Measurements from ENCODE around the gene ITPR2. TPM values are rescaled to one million over a fixed set of nuclear protein-coding genes. Genes with fewer than 3 reads are reported as not detected.

ITPR2 gene
- polyA plus RNA-seq, 1 of the 3 experiments (the other 2 are of a cell fraction): 2.3 TPM

GRCh38 chr12:26402648-26403047, 430.3 kb downstream of the ITPR2 start:
- no peak overlapping the region for H3K4me2 ChIP-seq
- WGBS (ENCODE audit: low lambda C conversion rate): 96% methylated on average over 4 of the region's 4 CpGs
- H3K4me1 ChIP-seq (ENCODE audit: control insufficient read depth in 1 of 2, insufficient read depth in 2 of 2, low read depth in 1 of 2, low read length in 1 of 2): peaks cover 0 to 2% of the 10 kb centered on the region in 2 experiments; a peak in 1 of 4 replicates
- ChIA-PET POLR2A (no interaction called here), CTCF (no interaction called here)
- H4K20me1 ChIP-seq (ENCODE audit: insufficient read depth): no peaks in the 10 kb centered on the region
- H3K9me3 ChIP-seq: no peaks in the 10 kb centered on the region
- DNase-seq: no peak
- H3K4me3 ChIP-seq (ENCODE audit: low read depth in 2 of 2, low read length in 1 of 2): no peak overlapping the region
- no peak overlapping the region for H3K27ac ChIP-seq (ENCODE audit: low read depth in 2 of 2, low read length in 1 of 2)
- H3K79me2 ChIP-seq (ENCODE audit: insufficient read depth): no peaks in the 10 kb centered on the region
- H3K36me3 ChIP-seq (replicated peaks in 1 of 2; ENCODE audit: control insufficient read depth in 1 of 2, insufficient read depth in 2 of 2, low read length in 1 of 2): peaks cover 0 to 11% of the 10 kb centered on the region in 2 experiments
- H2AFZ ChIP-seq (ENCODE audit: low read depth): no peak overlapping the region
- H3K9me2 ChIP-seq: no peaks in the 10 kb centered on the region
- H3K9ac ChIP-seq: no peak overlapping the region
- H3F3A ChIP-seq (replicated peaks; ENCODE audit: insufficient read depth): no peaks in the 10 kb centered on the region
- TF ChIP-seq USF1 (IDR thresholded peaks at IDR 0.05; ENCODE audit: borderline replicate concordance, low read depth) (no peak), RAD21 (IDR thresholded peaks at IDR 0.05; ENCODE audit: low read length) (0 out of 2 replicates have a peak, but pooled peaks have one; percentile 11)
- no peaks in the 10 kb centered on the region for H3K27me3 ChIP-seq (ENCODE audit: insufficient read depth)

DNA sequence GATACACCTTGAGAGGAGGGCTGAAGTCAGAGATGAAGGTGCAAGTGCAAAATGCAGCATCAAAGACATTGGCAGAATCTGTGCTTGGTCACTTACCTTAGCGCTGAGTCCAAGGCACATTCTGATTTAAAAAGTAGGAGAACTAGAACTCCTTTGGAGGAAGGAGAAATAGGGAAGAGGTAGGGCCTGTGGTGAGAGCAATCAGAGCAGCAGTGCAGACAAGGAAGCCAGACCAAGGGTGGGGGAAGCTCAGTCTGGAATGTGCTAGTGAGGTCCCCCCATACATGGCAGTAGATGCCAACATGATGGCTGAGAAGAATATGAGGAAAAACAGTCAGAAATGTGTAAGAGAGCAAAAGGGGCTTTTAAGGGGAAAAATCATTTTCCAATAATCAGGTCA, 431.1 kb downstream of the ITPR2 start:
- Histone ChIP-seq H3K27ac (ENCODE audit: low read depth in 2 of 2, low read length in 1 of 2) (no peak overlapping the region), H3K9ac (no peak overlapping the region), H2AFZ (ENCODE audit: low read depth) (no peak overlapping the region), H4K20me1 (ENCODE audit: insufficient read depth) (no peaks in the 10 kb centered on the region), H3K9me2 (no peaks in the 10 kb centered on the region), H3K9me3 (no peaks in the 10 kb centered on the region), H3K4me3 (ENCODE audit: low read depth in 2 of 2, low read length in 1 of 2) (no peak overlapping the region), H3K4me1 (ENCODE audit: control insufficient read depth in 1 of 2, insufficient read depth in 2 of 2, low read depth in 1 of 2, low read length in 1 of 2) (peaks cover 0 to 2% of the 10 kb centered on the region in 2 experiments; a peak in 1 of 4 replicates), H3K36me3 (replicated peaks in 1 of 2; ENCODE audit: control insufficient read depth in 1 of 2, insufficient read depth in 2 of 2, low read length in 1 of 2) (peaks cover 0 to 11% of the 10 kb centered on the region in 2 experiments), H3K27me3 (ENCODE audit: insufficient read depth) (no peaks in the 10 kb centered on the region), H3F3A (replicated peaks; ENCODE audit: insufficient read depth) (no peaks in the 10 kb centered on the region), H3K79me2 (ENCODE audit: insufficient read depth) (no peaks in the 10 kb centered on the region), H3K4me2 (no peak overlapping the region)
- TF ChIP-seq EP300 (IDR thresholded peaks at IDR 0.05; ENCODE audit: borderline replicate concordance in 1 of 2, low read depth in 1 of 2, low read length in 1 of 2): no peak
- CTCF ChIA-PET: no interaction called here
- DNase-seq: no peak
- 90% methylated on average over 1 of the region's 1 CpG for WGBS (ENCODE audit: low lambda C conversion rate)
- POLR2A ChIA-PET: no interaction called here

DNA sequence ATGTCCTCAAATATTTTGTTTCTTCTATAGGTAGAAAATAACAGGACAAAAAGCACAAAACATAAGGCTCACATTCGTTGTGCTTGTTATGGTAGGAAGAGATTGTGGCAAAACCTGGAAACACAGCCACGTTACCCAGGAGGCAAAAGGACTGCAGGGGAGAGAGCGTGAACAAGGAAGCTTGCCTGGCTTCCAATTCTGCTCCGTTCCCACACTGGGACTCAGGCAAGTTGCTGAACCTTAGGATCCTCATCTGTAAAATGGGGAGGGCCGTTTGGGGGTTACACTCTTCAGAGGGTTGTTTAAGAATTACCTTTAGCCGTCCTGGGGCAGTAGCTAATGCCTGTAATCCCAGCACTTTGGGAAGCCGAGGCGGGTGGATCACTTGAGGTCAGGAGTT, 432.4 kb downstream of the ITPR2 start:
- H3K4me1 ChIP-seq (ENCODE audit: control insufficient read depth in 1 of 2, insufficient read depth in 2 of 2, low read depth in 1 of 2, low read length in 1 of 2): no peaks in the 10 kb centered on the region
- no peak overlapping the region for H2AFZ ChIP-seq (ENCODE audit: low read depth)
- H3K27ac ChIP-seq (ENCODE audit: low read depth in 2 of 2, low read length in 1 of 2): no peak overlapping the region
- H3F3A ChIP-seq (replicated peaks; ENCODE audit: insufficient read depth): no peaks in the 10 kb centered on the region
- peaks cover 0 to 11% of the 10 kb centered on the region in 2 experiments for H3K36me3 ChIP-seq (replicated peaks in 1 of 2; ENCODE audit: control insufficient read depth in 1 of 2, insufficient read depth in 2 of 2, low read length in 1 of 2)
- ChIA-PET POLR2A (no interaction called here), CTCF (no interaction called here)
- no peak overlapping the region for H3K4me3 ChIP-seq (ENCODE audit: low read depth in 2 of 2, low read length in 1 of 2)
- no peak overlapping the region for H3K4me2 ChIP-seq
- 86% methylated on average over 7 of the region's 8 CpGs for WGBS (ENCODE audit: low lambda C conversion rate)
- no peaks in the 10 kb centered on the region for H3K79me2 ChIP-seq (ENCODE audit: insufficient read depth)
- no peak overlapping the region for H3K9ac ChIP-seq
- DNase-seq: no peak
- H3K9me3 ChIP-seq: no peaks in the 10 kb centered on the region
- no peaks in the 10 kb centered on the region for H3K9me2 ChIP-seq
- no peaks in the 10 kb centered on the region for H4K20me1 ChIP-seq (ENCODE audit: insufficient read depth)
- no peak for TF ChIP-seq TEAD4 (IDR thresholded peaks at IDR 0.05; ENCODE audit: borderline replicate concordance, insufficient read depth)
- H3K27me3 ChIP-seq (ENCODE audit: insufficient read depth): no peaks in the 10 kb centered on the region

DNA sequence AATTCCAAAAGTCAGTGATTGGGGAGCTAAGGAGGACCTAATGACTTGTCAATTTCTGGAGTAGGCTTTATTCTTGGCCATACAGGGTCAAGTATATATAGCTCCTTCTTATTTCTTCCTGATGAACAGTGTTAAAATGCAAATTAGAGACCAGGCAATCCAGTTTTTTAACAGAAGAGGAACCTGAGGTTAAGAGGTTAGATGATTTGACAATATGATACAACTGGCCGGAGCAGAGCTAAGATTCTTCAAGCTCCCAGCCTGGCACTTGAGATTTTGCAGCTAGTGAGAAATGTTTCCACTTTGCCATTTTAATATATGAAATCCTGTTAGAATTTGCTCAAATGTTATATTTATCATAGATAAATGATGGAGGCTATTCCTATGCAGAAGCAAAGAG, 433.6 kb downstream of the ITPR2 start:
- H3K9me2 ChIP-seq: no peaks in the 10 kb centered on the region
- no peak overlapping the region for H3K9ac ChIP-seq
- DNase-seq: no peak
- WGBS (ENCODE audit: low lambda C conversion rate): 94% methylated on average over 1 of the region's 1 CpG
- H3K27ac ChIP-seq (ENCODE audit: low read depth in 2 of 2, low read length in 1 of 2): no peak overlapping the region
- no peaks in the 10 kb centered on the region for H3K79me2 ChIP-seq (ENCODE audit: insufficient read depth)
- H3F3A ChIP-seq (replicated peaks; ENCODE audit: insufficient read depth): no peaks in the 10 kb centered on the region
- H2AFZ ChIP-seq (ENCODE audit: low read depth): no peak overlapping the region
- H3K9me3 ChIP-seq: no peaks in the 10 kb centered on the region
- H3K4me3 ChIP-seq (ENCODE audit: low read depth in 2 of 2, low read length in 1 of 2): no peak overlapping the region
- no peaks in the 10 kb centered on the region for H3K4me1 ChIP-seq (ENCODE audit: control insufficient read depth in 1 of 2, insufficient read depth in 2 of 2, low read depth in 1 of 2, low read length in 1 of 2)
- ChIA-PET POLR2A (no interaction called here), CTCF (no interaction called here)
- H3K27me3 ChIP-seq (ENCODE audit: insufficient read depth): no peaks in the 10 kb centered on the region
- no peaks in the 10 kb centered on the region for H4K20me1 ChIP-seq (ENCODE audit: insufficient read depth)
- no peak overlapping the region for H3K4me2 ChIP-seq
- peaks cover 0 to 11% of the 10 kb centered on the region in 2 experiments for H3K36me3 ChIP-seq (replicated peaks in 1 of 2; ENCODE audit: control insufficient read depth in 1 of 2, insufficient read depth in 2 of 2, low read length in 1 of 2)
- TF ChIP-seq FOSL2 (IDR thresholded peaks at IDR 0.05; ENCODE audit: borderline replicate concordance, low read depth) (no peak), EP300 (IDR thresholded peaks at IDR 0.05; ENCODE audit: borderline replicate concordance in 1 of 2, low read depth in 1 of 2, low read length in 1 of 2) (no peak), ZBTB33 (IDR thresholded peaks at IDR 0.05; ENCODE audit: borderline replicate concordance, low read depth) (no peak), JUND (IDR thresholded peaks at IDR 0.05) (no peak), FOXM1 (IDR thresholded peaks at IDR 0.05; ENCODE audit: low read depth) (no peak), TAF1 (IDR thresholded peaks at IDR 0.05; ENCODE audit: borderline replicate concordance, low read depth, low read length) (no peak), MXI1 (IDR thresholded peaks at IDR 0.05; ENCODE audit: low read depth, low read length) (no peak)
- TF ChIP-seq, protein P1, sequence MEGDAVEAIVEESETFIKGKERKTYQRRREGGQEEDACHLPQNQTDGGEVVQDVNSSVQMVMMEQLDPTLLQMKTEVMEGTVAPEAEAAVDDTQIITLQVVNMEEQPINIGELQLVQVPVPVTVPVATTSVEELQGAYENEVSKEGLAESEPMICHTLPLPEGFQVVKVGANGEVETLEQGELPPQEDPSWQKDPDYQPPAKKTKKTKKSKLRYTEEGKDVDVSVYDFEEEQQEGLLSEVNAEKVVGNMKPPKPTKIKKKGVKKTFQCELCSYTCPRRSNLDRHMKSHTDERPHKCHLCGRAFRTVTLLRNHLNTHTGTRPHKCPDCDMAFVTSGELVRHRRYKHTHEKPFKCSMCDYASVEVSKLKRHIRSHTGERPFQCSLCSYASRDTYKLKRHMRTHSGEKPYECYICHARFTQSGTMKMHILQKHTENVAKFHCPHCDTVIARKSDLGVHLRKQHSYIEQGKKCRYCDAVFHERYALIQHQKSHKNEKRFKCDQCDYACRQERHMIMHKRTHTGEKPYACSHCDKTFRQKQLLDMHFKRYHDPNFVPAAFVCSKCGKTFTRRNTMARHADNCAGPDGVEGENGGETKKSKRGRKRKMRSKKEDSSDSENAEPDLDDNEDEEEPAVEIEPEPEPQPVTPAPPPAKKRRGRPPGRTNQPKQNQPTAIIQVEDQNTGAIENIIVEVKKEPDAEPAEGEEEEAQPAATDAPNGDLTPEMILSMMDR (IDR thresholded peaks at IDR 0.05): no peak
